Measurements from ENCODE around the gene ZBED4.
"Not testable (repeated sequence)": the region's sequence is repeated elsewhere in the genome, so short reads cannot be mapped to it uniquely, and the experiment has no call there.

The ZBED4 gene

GRCh38 chr22:49826603-49827270 is 26.9 kb upstream of the ZBED4 start:
- peak in 1 of 2 experiments; percentile 23 for DNase-seq

GRCh38 chr22:49827271-49827852 is 26.3 kb upstream of the ZBED4 start:
- no peak for DNase-seq

GRCh38 chr22:49827853-49828598 is 25.6 kb upstream of the ZBED4 start, which contains the start of gene BRD1:
Gene BRD1 (minus strand): TSS chr22:49827873. CDS start chr22:49824317, 3,556 bp downstream.
- DNase-seq = peak in 1 of 2 experiments; percentile 36

GRCh38 chr22:49828599-49828965 is 25.1 kb upstream of the ZBED4 start:
- no peak for DNase-seq

GRCh38 chr22:49829044-49829853 is 24.4 kb upstream of the ZBED4 start:
- no peak for DNase-seq

GRCh38 chr22:49833340-49834007 is 20.2 kb upstream of the ZBED4 start:
- DNase-seq = no peak

GRCh38 chr22:49838771-49839717 is 14.6 kb upstream of the ZBED4 start:
- DNase-seq = no peak

- DNase-seq = no peak
These were observed 8.4 kb upstream of the ZBED4 start for GRCh38 chr22:49845241-49845640.

- no peak for DNase-seq
These were observed 7.8 kb upstream of the ZBED4 start for GRCh38 chr22:49845666-49846459.

GRCh38 chr22:49847751-49848689 is 5.6 kb upstream of the ZBED4 start:
- no peak for DNase-seq

- no peak for DNase-seq
These were observed 4.9 kb upstream of the ZBED4 start for GRCh38 chr22:49848690-49849160.

GRCh38 chr22:49849161-49850020 is 4.3 kb upstream of the ZBED4 start:
- DNase-seq = no peak

GRCh38 chr22:49850021-49850911 is 3.4 kb upstream of the ZBED4 start:
- no peak for DNase-seq

- DNase-seq = no peak
These were observed 2.5 kb upstream of the ZBED4 start for GRCh38 chr22:49850959-49851802.

- not testable (repeated sequence) for DNase-seq
These were observed 1.1 kb upstream of the ZBED4 start for GRCh38 chr22:49852568-49852897.
